Panc1 (cell line): ENCODE data around the gene LGI2.

Source experiments
- POLR2AphosphoS5 ChIP-seq: IDR thresholded peaks from 2 replicates; pipeline ENCODE4 v1.6.1; 2012; ENCODE audit warnings: mild to moderate bottlenecking, low read depth, low read length, moderate library complexity
- SIN3A ChIP-seq: IDR thresholded peaks from 2 replicates; pipeline ENCODE4 v1.6.1; 2012; ENCODE audit warnings: low read depth, mild to moderate bottlenecking, low read length, moderate library complexity, borderline replicate concordance; ENCODE audit not compliant: insufficient read depth
- TF ChIP-seq, protein P1 (sequence below): fragments of 450-650 bp; IDR thresholded peaks from 2 replicates; pipeline ENCODE4 v1.5.1; 2017; ENCODE audit warnings: mild to moderate bottlenecking

DNA sequence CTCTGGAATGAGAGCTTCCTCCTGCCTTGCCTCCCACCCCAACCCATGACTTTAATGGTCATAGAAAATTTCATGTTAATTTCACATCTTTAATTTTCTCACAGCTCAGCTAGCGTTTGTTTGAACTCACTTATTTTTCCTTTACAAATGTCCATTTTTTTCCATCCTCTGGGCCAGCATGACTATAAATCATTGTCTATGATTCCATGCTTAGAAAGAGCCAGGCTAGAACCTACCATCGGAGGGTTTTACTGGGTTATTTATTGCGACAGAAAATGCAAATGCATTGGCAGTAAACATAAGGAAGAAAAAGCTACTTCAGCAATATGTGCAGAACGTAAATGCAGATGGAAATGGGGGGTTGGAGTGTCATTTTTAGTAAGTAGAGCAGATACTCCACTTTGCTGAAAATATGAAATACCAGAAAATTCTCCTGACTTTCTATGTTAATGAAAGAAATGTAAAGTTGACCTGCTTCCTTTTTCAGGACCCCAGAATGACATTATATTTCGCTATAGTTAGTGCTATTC lies 37.1 kb downstream of the LGI2 start:
- TF ChIP-seq, protein P1, sequence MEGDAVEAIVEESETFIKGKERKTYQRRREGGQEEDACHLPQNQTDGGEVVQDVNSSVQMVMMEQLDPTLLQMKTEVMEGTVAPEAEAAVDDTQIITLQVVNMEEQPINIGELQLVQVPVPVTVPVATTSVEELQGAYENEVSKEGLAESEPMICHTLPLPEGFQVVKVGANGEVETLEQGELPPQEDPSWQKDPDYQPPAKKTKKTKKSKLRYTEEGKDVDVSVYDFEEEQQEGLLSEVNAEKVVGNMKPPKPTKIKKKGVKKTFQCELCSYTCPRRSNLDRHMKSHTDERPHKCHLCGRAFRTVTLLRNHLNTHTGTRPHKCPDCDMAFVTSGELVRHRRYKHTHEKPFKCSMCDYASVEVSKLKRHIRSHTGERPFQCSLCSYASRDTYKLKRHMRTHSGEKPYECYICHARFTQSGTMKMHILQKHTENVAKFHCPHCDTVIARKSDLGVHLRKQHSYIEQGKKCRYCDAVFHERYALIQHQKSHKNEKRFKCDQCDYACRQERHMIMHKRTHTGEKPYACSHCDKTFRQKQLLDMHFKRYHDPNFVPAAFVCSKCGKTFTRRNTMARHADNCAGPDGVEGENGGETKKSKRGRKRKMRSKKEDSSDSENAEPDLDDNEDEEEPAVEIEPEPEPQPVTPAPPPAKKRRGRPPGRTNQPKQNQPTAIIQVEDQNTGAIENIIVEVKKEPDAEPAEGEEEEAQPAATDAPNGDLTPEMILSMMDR = no peak
- TF ChIP-seq POLR2AphosphoS5 (no peak), SIN3A (no peak)
